A549 treated with AZD2906 at 1 μM for 4 hours (cell line): ENCODE measurements around the gene NRCAM. TPM values are rescaled to one million over a fixed set of nuclear protein-coding genes. Genes with fewer than 3 reads are reported as not detected.

Source experiments
- total RNA-seq: library from RNA; stranded (reverse); fragments of 200-300 nt; extraction: Qiagen RNA extraction; gene quantifications from 5 replicates; pipeline ENCODE4 v1.2.3, GENCODE V29; 2022

The NRCAM gene
- 82.7 to 120 TPM (median 103 TPM) in 5 replicates for total RNA-seq

GRCh38 chr7:108455998-108456677 is at the start of gene NRCAM:
NRCAM (minus strand) TSS chr7:108456436; CDS start chr7:108240064, 216,372 bp downstream.

GRCh38 chr7:108130261-108130660 is 326.0 kb downstream of the NRCAM start, which contains the start of gene LAMB4:
LAMB4 (minus strand) TSS chr7:108130361; CDS start chr7:108123164, 7,197 bp downstream.

Other genes starting within 250 kb of the NRCAM start
- 13.7 to 20.1 TPM (median 16.5 TPM) in 5 replicates for gene PNPLA8, start 69.7 kb upstream of the NRCAM start, total RNA-seq
- 10.6 to 18.7 TPM (median 13.4 TPM) in 5 replicates for gene THAP5, start 113.3 kb upstream of the NRCAM start, total RNA-seq
- gene DNAJB9, start 113.4 kb upstream of the NRCAM start, total RNA-seq: 8.0 to 12.5 TPM (median 8.9 TPM) in 5 replicates